ENCODE results near the gene SLC7A6OS. TPM values are rescaled to one million over a fixed set of nuclear protein-coding genes. Genes with fewer than 3 reads are reported as not detected.

SLC7A6OS gene
- total RNA-seq, 1 donor from 2014 or later = 22.3 TPM

GRCh38 chr16:68257251-68257905 lies 53.4 kb downstream of the SLC7A6OS start:
- Mint-ChIP-seq H3K27ac (no peak overlapping the region), H3K4me3 (no peak overlapping the region), H3K27me3 (no peaks in the 10 kb centered on the region), H3K4me1 (peaks cover 11% of the 10 kb centered on the region), H3K9me3 (no peaks in the 10 kb centered on the region), H3K36me3 (ENCODE audit: low read depth) (peaks cover 7% of the 10 kb centered on the region)
- intact Hi-C loops (cut with micrococcal nuclease) = no loop called here
- DNase-seq = peak; percentile 78

GRCh38 chr16:68255712-68256111 lies 55.0 kb downstream of the SLC7A6OS start:
- Mint-ChIP-seq H3K36me3 (ENCODE audit: low read depth) (peaks cover 13% of the 10 kb centered on the region), H3K9me3 (no peaks in the 10 kb centered on the region), H3K4me3 (no peak overlapping the region), H3K27ac (no peak overlapping the region), H3K4me1 (peaks cover 4% of the 10 kb centered on the region), H3K27me3 (no peaks in the 10 kb centered on the region)
- intact Hi-C loops (cut with micrococcal nuclease) = no loop called here
- DNase-seq = no peak

- Mint-ChIP-seq H3K4me1 (peaks cover 4% of the 10 kb centered on the region), H3K4me3 (no peak overlapping the region), H3K27ac (no peak overlapping the region), H3K36me3 (ENCODE audit: low read depth) (peaks cover 17% of the 10 kb centered on the region), H3K9me3 (no peaks in the 10 kb centered on the region), H3K27me3 (no peaks in the 10 kb centered on the region)
- intact Hi-C loops (cut with micrococcal nuclease) = no loop called here
- no peak for DNase-seq
Observed at GRCh38 chr16:68253721-68254120, 57.0 kb downstream of the SLC7A6OS start.

GRCh38 chr16:68252383-68252782 lies 58.4 kb downstream of the SLC7A6OS start:
- no peak overlapping the region for H3K27ac Mint-ChIP-seq
- intact Hi-C loops (cut with micrococcal nuclease) = no loop called here
- no peaks in the 10 kb centered on the region for H3K27me3 Mint-ChIP-seq
- no peak for DNase-seq
- H3K36me3 Mint-ChIP-seq (ENCODE audit: low read depth) = peaks cover 17% of the 10 kb centered on the region
- H3K9me3 Mint-ChIP-seq = no peaks in the 10 kb centered on the region
- peaks cover 5% of the 10 kb centered on the region for H3K4me1 Mint-ChIP-seq
- no peak overlapping the region for H3K4me3 Mint-ChIP-seq

- no peak overlapping the region for H3K27ac Mint-ChIP-seq
- H3K4me3 Mint-ChIP-seq = no peak overlapping the region
- H3K27me3 Mint-ChIP-seq = no peaks in the 10 kb centered on the region
- intact Hi-C loops (cut with micrococcal nuclease) = no loop called here
- no peaks in the 10 kb centered on the region for H3K9me3 Mint-ChIP-seq
- DNase-seq = no peak
- peaks cover 4% of the 10 kb centered on the region for H3K4me1 Mint-ChIP-seq
- H3K36me3 Mint-ChIP-seq (ENCODE audit: low read depth) = peaks cover 17% of the 10 kb centered on the region
Observed at GRCh38 chr16:68251832-68252231, 58.9 kb downstream of the SLC7A6OS start.

GRCh38 chr16:68250951-68251350 lies 59.8 kb downstream of the SLC7A6OS start:
- Mint-ChIP-seq H3K4me3 (no peak overlapping the region), H3K27me3 (no peaks in the 10 kb centered on the region), H3K27ac (no peak overlapping the region), H3K4me1 (peaks cover 13% of the 10 kb centered on the region), H3K36me3 (ENCODE audit: low read depth) (peaks cover 15% of the 10 kb centered on the region), H3K9me3 (no peaks in the 10 kb centered on the region)
- intact Hi-C loops (cut with micrococcal nuclease) = no loop called here
- DNase-seq = no peak

- H3K27ac Mint-ChIP-seq = no peak overlapping the region
- DNase-seq = no peak
- no peaks in the 10 kb centered on the region for H3K9me3 Mint-ChIP-seq
- peaks cover 17% of the 10 kb centered on the region for H3K36me3 Mint-ChIP-seq (ENCODE audit: low read depth)
- peaks cover 23% of the 10 kb centered on the region for H3K4me1 Mint-ChIP-seq
- no peak overlapping the region for H3K4me3 Mint-ChIP-seq
- intact Hi-C loops (cut with micrococcal nuclease) = no loop called here
- H3K27me3 Mint-ChIP-seq = peaks cover 2% of the 10 kb centered on the region
Observed at GRCh38 chr16:68249371-68249770, 61.4 kb downstream of the SLC7A6OS start.

Other genes starting within 250 kb of the SLC7A6OS start
- gene NFATC3, start 225.6 kb downstream of the SLC7A6OS start, total RNA-seq = 143 and 146 TPM in 2 replicates
- gene ESRP2, start 74.8 kb downstream of the SLC7A6OS start, total RNA-seq = 0.07 and 0.09 TPM in 2 replicates
- gene PLA2G15, start 65.6 kb downstream of the SLC7A6OS start, total RNA-seq = 7.2 and 8.4 TPM in 2 replicates
- 103 and 106 TPM in 2 replicates for gene SLC7A6, start 46.4 kb downstream of the SLC7A6OS start, total RNA-seq
- gene PRMT7, start 73 bp upstream of the SLC7A6OS start, total RNA-seq = 69.7 and 72.2 TPM in 2 replicates
- 0.09 and 0.40 TPM in 2 replicates for gene SMPD3, start 137.6 kb upstream of the SLC7A6OS start, total RNA-seq
- gene ZFP90, start 228.3 kb upstream of the SLC7A6OS start, total RNA-seq = 19.0 and 20.2 TPM in 2 replicates

Measured in activated CD4-positive, alpha-beta T cell treated with anti-CD3 and anti-CD28 coated beads, Interleukin-2, amount 10 ng/mL, durations not matched to agents 24 days and 14 days (primary cell).